HUES6 (cell line): ENCODE measurements around the gene DND1.
A peak's percentile ranks its signal among the peaks of the same experiment; 100 is the strongest.
"Not testable (repeated sequence)": the region's sequence is repeated elsewhere in the genome, so short reads cannot be mapped to it uniquely, and the experiment has no call there.

ENCODE experiments used
- H3K27ac ChIP-seq: 2 replicates; pipeline ENCODE4 v1.7.0; 2013; ENCODE audit warnings: low read depth, mild to moderate bottlenecking, low read length, inconsistent platforms
- H3K27me3 ChIP-seq: 2 replicates; pipeline ENCODE4 v1.6.1; 2013; ENCODE audit warnings: low read length; ENCODE audit not compliant: control insufficient read depth, insufficient read depth
- H3K36me3 ChIP-seq: 2 replicates; pipeline ENCODE4 v1.6.1; 2013; ENCODE audit warnings: low read length; ENCODE audit not compliant: control insufficient read depth, insufficient read depth
- H3K4me1 ChIP-seq: 2 replicates; pipeline ENCODE4 v1.6.1; 2013; ENCODE audit warnings: low read length; ENCODE audit not compliant: control insufficient read depth, insufficient read depth
- H3K4me3 ChIP-seq: 2 replicates; pipeline ENCODE4 v1.5.1; 2013; ENCODE audit warnings: low read depth, low read length
- H3K9ac ChIP-seq: one replicate; pipeline ENCODE4 v1.6.1; 2013; ENCODE audit warnings: mild to moderate bottlenecking, low read length
- H3K9me3 ChIP-seq: 2 replicates; pipeline ENCODE4 v1.6.1; 2013; ENCODE audit warnings: low read depth, low read length; ENCODE audit not compliant: control insufficient read depth, insufficient read depth

DND1 gene

GRCh38 chr5:140672455-140673186, 755 bp downstream of the DND1 start:
- 0 out of 2 replicates have a peak overlapping the region, but pooled peaks have one; percentile 50 for H3K27ac ChIP-seq
- H3K9ac ChIP-seq: peak overlapping the region; percentile 26
- peaks cover 88% of the 10 kb centered on the region for H3K36me3 ChIP-seq
- H3K4me1 ChIP-seq: 0 out of 2 replicates have a peak, but pooled peaks cover 4% of the 10 kb centered on the region
- H3K4me3 ChIP-seq: peak overlapping the region; percentile 45
- no peaks in the 10 kb centered on the region for H3K27me3 ChIP-seq
- H3K9me3 ChIP-seq: no peaks in the 10 kb centered on the region

- peaks cover 82% of the 10 kb centered on the region for H3K36me3 ChIP-seq
- H3K4me3 ChIP-seq: no peak overlapping the region
- H3K27ac ChIP-seq: no peak overlapping the region
- H3K4me1 ChIP-seq: 0 out of 2 replicates have a peak, but pooled peaks cover 4% of the 10 kb centered on the region
- H3K9me3 ChIP-seq: no peaks in the 10 kb centered on the region
- H3K9ac ChIP-seq: no peak overlapping the region
- H3K27me3 ChIP-seq: no peaks in the 10 kb centered on the region
Measured at GRCh38 chr5:140671472-140672125, 1.8 kb downstream of the DND1 start.

- H3K27me3 ChIP-seq, H3K9ac ChIP-seq, H3K4me1 ChIP-seq, H3K9me3 ChIP-seq, H3K4me3 ChIP-seq, H3K27ac ChIP-seq: not testable (repeated sequence)
- H3K36me3 ChIP-seq: peaks cover 76% of the 10 kb centered on the region
Measured at GRCh38 chr5:140671035-140671434, 2.3 kb downstream of the DND1 start.

- Histone ChIP-seq H3K36me3 (peaks cover 59% of the 10 kb centered on the region), H3K4me3 (peak within 1 kb of the TSS; percentile 64), H3K27me3 (no peaks in the 10 kb centered on the region), H3K27ac (no peak within 1 kb of the TSS; the same call in 1 of the 2 replicates), H3K4me1 (no peaks in the 10 kb centered on the region), H3K9me3 (no peaks in the 10 kb centered on the region), H3K9ac (peak within 1 kb of the TSS; percentile 81)
Measured at GRCh38 chr5:140664359-140665119, 8.8 kb downstream of the DND1 start, which contains the start of gene WDR55. WDR55 (plus strand) TSS chr5:140664904; CDS start chr5:140664913, 9 bp downstream.

- H3K9me3 ChIP-seq: no peaks in the 10 kb centered on the region
- H3K27ac ChIP-seq: no peak overlapping the region; the same call in 1 of the 2 replicates
- H3K4me3 ChIP-seq: peak overlapping the region; percentile 64
- peaks cover 59% of the 10 kb centered on the region for H3K36me3 ChIP-seq
- peak overlapping the region; percentile 81 for H3K9ac ChIP-seq
- H3K4me1 ChIP-seq: no peaks in the 10 kb centered on the region
- no peaks in the 10 kb centered on the region for H3K27me3 ChIP-seq
Measured at GRCh38 chr5:140664030-140664358, 9.4 kb downstream of the DND1 start.

- not testable (repeated sequence) for H3K4me3 ChIP-seq, H3K9me3 ChIP-seq, H3K9ac ChIP-seq, H3K4me1 ChIP-seq, H3K27me3 ChIP-seq, H3K27ac ChIP-seq
- H3K36me3 ChIP-seq: peaks cover 73% of the 10 kb centered on the region
Measured at GRCh38 chr5:140660371-140660770, 13.0 kb downstream of the DND1 start.

- H3K36me3 ChIP-seq: peaks cover 88% of the 10 kb centered on the region
Measured at GRCh38 chr5:140658870-140659269, 14.5 kb downstream of the DND1 start.

GRCh38 chr5:140647042-140647419, 26.3 kb downstream of the DND1 start:
- Histone ChIP-seq H3K4me3 (peak overlapping the region; percentile 73), H3K27me3 (no peaks in the 10 kb centered on the region), H3K9me3 (no peaks in the 10 kb centered on the region), H3K9ac (peak overlapping the region; percentile 82), H3K36me3 (peaks cover 63% of the 10 kb centered on the region), H3K27ac (peak overlapping the region; percentile 44; the same call in 1 of the 2 replicates), H3K4me1 (no peaks in the 10 kb centered on the region)

More at GRCh38 chr5:140658870-140659269, 14.5 kb downstream of the DND1 start:
- Histone ChIP-seq H3K4me3 (no peak overlapping the region), H3K9me3 (no peaks in the 10 kb centered on the region), H3K4me1 (no peaks in the 10 kb centered on the region), H3K27me3 (no peaks in the 10 kb centered on the region), H3K27ac (no peak overlapping the region), H3K9ac (no peak overlapping the region)

- no peak overlapping the region for H3K9ac ChIP-seq
- peaks cover 6% of the 10 kb centered on the region for H3K4me1 ChIP-seq
Measured at GRCh38 chr5:140642718-140643117, 30.7 kb downstream of the DND1 start.

GRCh38 chr5:140641716-140642115, 31.7 kb downstream of the DND1 start:
- Histone ChIP-seq H3K36me3 (peaks cover 49% of the 10 kb centered on the region), H3K9me3 (no peaks in the 10 kb centered on the region), H3K9ac (no peak overlapping the region), H3K4me3 (no peak overlapping the region), H3K27ac (no peak overlapping the region), H3K4me1 (peaks cover 6% of the 10 kb centered on the region), H3K27me3 (no peaks in the 10 kb centered on the region)

More at GRCh38 chr5:140642718-140643117, 30.7 kb downstream of the DND1 start:
- Histone ChIP-seq H3K27me3 (no peaks in the 10 kb centered on the region), H3K4me3 (no peak overlapping the region), H3K36me3 (peaks cover 49% of the 10 kb centered on the region), H3K9me3 (no peaks in the 10 kb centered on the region), H3K27ac (no peak overlapping the region)
